ENCODE results near the gene INHBC.

The INHBC gene

GRCh38 chr12:57451233-57451778 lies 16.7 kb downstream of the INHBC start:
- no peak overlapping the region for H3K4me3 ChIP-seq (ENCODE audit: low read depth, low read length)
- TF ChIP-seq CTCF (IDR thresholded peaks at IDR 0.05; ENCODE audit: low read depth, low read length) = no peak

- TF ChIP-seq CTCF (IDR thresholded peaks at IDR 0.05; ENCODE audit: low read depth, low read length) = no peak
- H3K4me3 ChIP-seq (ENCODE audit: low read depth, low read length) = no peak overlapping the region
Observed at GRCh38 chr12:57452181-57452936, 17.8 kb downstream of the INHBC start.

GRCh38 chr12:57452937-57453509 lies 18.4 kb downstream of the INHBC start:
- H3K4me3 ChIP-seq (ENCODE audit: low read depth, low read length) = no peak overlapping the region
- TF ChIP-seq CTCF (IDR thresholded peaks at IDR 0.05; ENCODE audit: low read depth, low read length) = peak; percentile 96

- no peak for TF ChIP-seq CTCF (IDR thresholded peaks at IDR 0.05; ENCODE audit: low read depth, low read length)
- no peak overlapping the region for H3K4me3 ChIP-seq (ENCODE audit: low read depth, low read length)
Observed at GRCh38 chr12:57454213-57454565, 19.6 kb downstream of the INHBC start.

- TF ChIP-seq CTCF (IDR thresholded peaks at IDR 0.05; ENCODE audit: low read depth, low read length) = no peak
- H3K4me3 ChIP-seq (ENCODE audit: low read depth, low read length) = peak within 1 kb of the TSS; percentile 22; the same call in 1 of the 2 replicates
Observed at GRCh38 chr12:57454566-57455373, 20.2 kb downstream of the INHBC start, which contains the start of gene INHBE. INHBE (plus strand) TSS chr12:57455307; CDS start chr12:57455537, 230 bp downstream.

- H3K4me3 ChIP-seq (ENCODE audit: low read depth, low read length) = peak overlapping the region; percentile 22; the same call in 1 of the 2 replicates
- no peak for TF ChIP-seq CTCF (IDR thresholded peaks at IDR 0.05; ENCODE audit: low read depth, low read length)
Observed at GRCh38 chr12:57455374-57456144, 21.0 kb downstream of the INHBC start.
